H1 (cell line): ENCODE measurements around the gene PDE6D.
A peak's percentile ranks its signal among the peaks of the same experiment; 100 is the strongest.

Experiments
- ASH2L ChIP-seq: fragments of 200-600, 300-600 bp; sonication (generic); IDR thresholded peaks from one replicate; pipeline ENCODE4 v1.7.1; 2017; ENCODE audit warnings: low read length
- EP300 ChIP-seq, 2 experiments: IDR thresholded peaks; 1 replicate in 1 of 2; 2 replicates in 1 of 2; pipeline ENCODE4 v1.6.1; 2011 to 2012; ENCODE audit warnings: low read depth in 2 of 2, low read length in 2 of 2, mild to moderate bottlenecking in 2 of 2, borderline replicate concordance in 1 of 2, inconsistent platforms in 1 of 2, moderate library complexity in 1 of 2
- GABPA ChIP-seq: IDR thresholded peaks from 2 replicates; pipeline ENCODE4 v1.6.1; 2011; ENCODE audit warnings: mild to moderate bottlenecking, low read length, moderate library complexity, borderline replicate concordance; ENCODE audit not compliant: insufficient read depth
- KDM1A ChIP-seq: fragments of 200-600, 300-600 bp; sonication (generic); IDR thresholded peaks from 2 replicates; pipeline ENCODE4 v1.7.1; 2016; ENCODE audit warnings: mild to moderate bottlenecking, low read length, borderline replicate concordance
- POLR2A ChIP-seq, 2 experiments: IDR thresholded peaks; 1 replicate in 1 of 2; 2 replicates in 1 of 2; pipeline ENCODE4 v1.6.1; 2011; ENCODE audit warnings: low read depth in 2 of 2, low read length in 2 of 2, mild to moderate bottlenecking in 2 of 2; ENCODE audit errors: control extremely low read depth in 1 of 2
- POLR2AphosphoS5 ChIP-seq: IDR thresholded peaks from 2 replicates; pipeline ENCODE4 v1.6.1; 2011; ENCODE audit warnings: low read depth, low read length
- RXRA ChIP-seq: IDR thresholded peaks from 2 replicates; pipeline ENCODE4 v1.6.1; 2011; ENCODE audit warnings: low read depth, mild to moderate bottlenecking, low read length, moderate library complexity; ENCODE audit not compliant: insufficient read depth
- SIN3A ChIP-seq, 2 experiments: IDR thresholded peaks in 1 of 2; conservative IDR thresholded peaks in 1 of 2; 2 replicates each; pipeline ENCODE4 v1.6.1; 2011 to 2012; ENCODE audit warnings: low read length in 2 of 2, improper control_type of control experiment in 1 of 2, low read depth in 1 of 2, mild to moderate bottlenecking in 1 of 2
- SIX5 ChIP-seq: IDR thresholded peaks from 2 replicates; pipeline ENCODE4 v1.6.1; 2011; ENCODE audit warnings: mild to moderate bottlenecking, low read depth, low read length
- TAF1 ChIP-seq: IDR thresholded peaks from 2 replicates; pipeline ENCODE4 v1.6.1; 2011; ENCODE audit warnings: mild to moderate bottlenecking, low read depth, low read length
- YY1 ChIP-seq: IDR thresholded peaks from 2 replicates; pipeline ENCODE4 v1.6.1; 2011; ENCODE audit warnings: low read depth, mild to moderate bottlenecking, low read length
- TF ChIP-seq, protein P1 (sequence below), 3 experiments: IDR thresholded peaks; 1 replicate in 2 of 3; 2 replicates in 1 of 3; pipeline versions ENCODE4 v1.5.1 to v1.6.1; 2011; ENCODE audit warnings: low read length in 3 of 3, mild to moderate bottlenecking in 3 of 3, inconsistent platforms in 2 of 3, low read depth in 1 of 3, moderate library complexity in 1 of 3; ENCODE audit not compliant: insufficient read depth in 1 of 3; ENCODE audit errors: control extremely low read depth in 1 of 3
- TF ChIP-seq, protein P2 (sequence below): IDR thresholded peaks from 2 replicates; pipeline ENCODE4 v1.6.1; 2012; ENCODE audit warnings: inconsistent platforms
- TF ChIP-seq, protein P3 (sequence below): IDR thresholded peaks from 2 replicates; pipeline ENCODE4 v1.6.1; 2011; ENCODE audit warnings: low read depth, mild to moderate bottlenecking, low read length; ENCODE audit not compliant: insufficient read depth

DNA sequence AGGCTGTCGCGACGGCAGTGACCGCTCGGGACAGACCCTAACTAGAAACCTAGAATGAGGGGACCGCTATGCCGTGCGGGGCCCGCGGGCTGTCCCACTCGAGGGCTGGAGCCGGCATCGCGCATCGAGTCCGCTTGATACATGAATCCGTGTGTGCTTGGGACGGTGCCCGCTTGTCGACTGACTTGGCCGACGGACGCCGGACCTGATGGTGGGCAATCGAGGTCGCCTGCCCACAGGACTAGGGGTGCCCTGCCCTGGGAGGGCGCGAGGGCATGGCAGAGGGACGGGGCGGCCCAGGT, 73.5 kb downstream of the PDE6D start:
- TF ChIP-seq POLR2AphosphoS5 (peak; percentile 63; the same call in 1 of the 2 replicates), GABPA (no peak), TAF1 (no peak), EP300 (IDR thresholded peaks at IDR 0.05; ENCODE audit: borderline replicate concordance in 1 of 2, low read depth in 2 of 2, low read length in 2 of 2) (no peak), RXRA (no peak), SIN3A (conservative IDR thresholded peaks at IDR 0.05 in 1 of 2, IDR thresholded peaks at IDR 0.05 in 1 of 2; ENCODE audit: low read depth in 1 of 2, low read length in 2 of 2) (no peak), KDM1A (no peak), POLR2A (IDR thresholded peaks at IDR 0.05; ENCODE audit: control extremely low read depth in 1 of 2, low read depth in 2 of 2, low read length in 2 of 2) (no peak; a peak in 2 of 3 replicates), YY1 (no peak), ASH2L (no peak), SIX5 (no peak)
- TF ChIP-seq, protein P1, sequence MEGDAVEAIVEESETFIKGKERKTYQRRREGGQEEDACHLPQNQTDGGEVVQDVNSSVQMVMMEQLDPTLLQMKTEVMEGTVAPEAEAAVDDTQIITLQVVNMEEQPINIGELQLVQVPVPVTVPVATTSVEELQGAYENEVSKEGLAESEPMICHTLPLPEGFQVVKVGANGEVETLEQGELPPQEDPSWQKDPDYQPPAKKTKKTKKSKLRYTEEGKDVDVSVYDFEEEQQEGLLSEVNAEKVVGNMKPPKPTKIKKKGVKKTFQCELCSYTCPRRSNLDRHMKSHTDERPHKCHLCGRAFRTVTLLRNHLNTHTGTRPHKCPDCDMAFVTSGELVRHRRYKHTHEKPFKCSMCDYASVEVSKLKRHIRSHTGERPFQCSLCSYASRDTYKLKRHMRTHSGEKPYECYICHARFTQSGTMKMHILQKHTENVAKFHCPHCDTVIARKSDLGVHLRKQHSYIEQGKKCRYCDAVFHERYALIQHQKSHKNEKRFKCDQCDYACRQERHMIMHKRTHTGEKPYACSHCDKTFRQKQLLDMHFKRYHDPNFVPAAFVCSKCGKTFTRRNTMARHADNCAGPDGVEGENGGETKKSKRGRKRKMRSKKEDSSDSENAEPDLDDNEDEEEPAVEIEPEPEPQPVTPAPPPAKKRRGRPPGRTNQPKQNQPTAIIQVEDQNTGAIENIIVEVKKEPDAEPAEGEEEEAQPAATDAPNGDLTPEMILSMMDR (IDR thresholded peaks at IDR 0.05; ENCODE audit: control extremely low read depth in 1 of 3, insufficient read depth in 1 of 3, low read depth in 1 of 3, low read length in 3 of 3): no peak
- TF ChIP-seq, protein P2, sequence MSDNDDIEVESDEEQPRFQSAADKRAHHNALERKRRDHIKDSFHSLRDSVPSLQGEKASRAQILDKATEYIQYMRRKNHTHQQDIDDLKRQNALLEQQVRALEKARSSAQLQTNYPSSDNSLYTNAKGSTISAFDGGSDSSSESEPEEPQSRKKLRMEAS: no peak
- TF ChIP-seq, protein P3, sequence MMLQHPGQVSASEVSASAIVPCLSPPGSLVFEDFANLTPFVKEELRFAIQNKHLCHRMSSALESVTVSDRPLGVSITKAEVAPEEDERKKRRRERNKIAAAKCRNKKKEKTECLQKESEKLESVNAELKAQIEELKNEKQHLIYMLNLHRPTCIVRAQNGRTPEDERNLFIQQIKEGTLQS: no peak
